Activated naive CD8-positive, alpha-beta T cell (primary cell): ENCODE results near the gene TECPR1.
A peak's percentile ranks its signal among the peaks of the same experiment; 100 is the strongest.

Source experiments
- H3K27ac Mint-ChIP-seq: one replicate; pipeline ENCODE4 v1.8.0; 2021; ENCODE audit warnings: mixed read lengths
- H3K27me3 Mint-ChIP-seq: one replicate; pipeline ENCODE4 v1.8.0; 2021; ENCODE audit warnings: mixed read lengths
- H3K36me3 Mint-ChIP-seq: one replicate; pipeline ENCODE4 v1.8.0; 2021; ENCODE audit warnings: mixed read lengths
- H3K4me1 Mint-ChIP-seq: one replicate; pipeline ENCODE4 v1.8.0; 2021; ENCODE audit warnings: low read depth, mixed read lengths
- H3K4me3 Mint-ChIP-seq: one replicate; pipeline ENCODE4 v1.8.0; 2021; ENCODE audit warnings: mild to moderate bottlenecking, mixed read lengths
- H3K9me3 Mint-ChIP-seq: one replicate; pipeline ENCODE4 v1.8.0; 2021; ENCODE audit warnings: low read depth, mixed read lengths

The TECPR1 gene

GRCh38 chr7:98278408-98278807, 26.4 kb upstream of the TECPR1 start:
- H3K36me3 Mint-ChIP-seq, result no peaks in the 10 kb centered on the region
- H3K4me1 Mint-ChIP-seq, result peaks cover 12% of the 10 kb centered on the region
- H3K4me3 Mint-ChIP-seq, result no peak overlapping the region
- no peaks in the 10 kb centered on the region for H3K9me3 Mint-ChIP-seq
- H3K27me3 Mint-ChIP-seq, result no peaks in the 10 kb centered on the region
- no peak overlapping the region for H3K27ac Mint-ChIP-seq

DNA sequence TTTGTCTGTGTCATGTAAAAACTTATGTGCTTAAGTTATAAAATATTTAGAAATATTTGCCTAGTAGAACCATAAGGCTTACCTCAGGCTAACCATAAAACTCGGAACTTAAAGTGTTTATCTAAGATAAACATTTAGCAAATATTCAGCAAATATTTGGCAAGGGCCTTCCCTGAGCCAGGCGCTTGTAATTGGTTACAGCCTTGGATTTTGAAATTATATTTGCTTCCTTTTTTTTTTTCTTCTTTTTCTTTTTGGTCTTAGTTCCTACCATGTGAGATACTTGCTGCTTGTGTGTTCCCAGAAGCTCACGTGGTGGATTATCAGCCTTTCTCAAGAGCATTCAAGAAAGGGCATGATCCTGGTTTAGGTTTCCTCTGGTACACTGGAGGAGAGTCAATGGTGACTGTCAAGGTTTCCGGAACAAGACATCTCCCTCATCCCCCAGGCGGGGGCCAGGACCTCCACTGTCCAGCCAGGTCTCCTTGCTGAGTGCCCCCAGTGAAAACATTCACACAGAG, 24.3 kb upstream of the TECPR1 start:
- Mint-ChIP-seq H3K4me3 (no peak overlapping the region), H3K36me3 (no peaks in the 10 kb centered on the region), H3K4me1 (no peaks in the 10 kb centered on the region), H3K9me3 (no peaks in the 10 kb centered on the region), H3K27me3 (no peaks in the 10 kb centered on the region), H3K27ac (no peak overlapping the region)

GRCh38 chr7:98267303-98267702, 15.3 kb upstream of the TECPR1 start:
- Mint-ChIP-seq H3K27ac (no peak overlapping the region), H3K9me3 (no peaks in the 10 kb centered on the region), H3K4me1 (peaks cover 2% of the 10 kb centered on the region), H3K36me3 (peaks cover 3% of the 10 kb centered on the region), H3K27me3 (no peaks in the 10 kb centered on the region), H3K4me3 (no peak overlapping the region)

DNA sequence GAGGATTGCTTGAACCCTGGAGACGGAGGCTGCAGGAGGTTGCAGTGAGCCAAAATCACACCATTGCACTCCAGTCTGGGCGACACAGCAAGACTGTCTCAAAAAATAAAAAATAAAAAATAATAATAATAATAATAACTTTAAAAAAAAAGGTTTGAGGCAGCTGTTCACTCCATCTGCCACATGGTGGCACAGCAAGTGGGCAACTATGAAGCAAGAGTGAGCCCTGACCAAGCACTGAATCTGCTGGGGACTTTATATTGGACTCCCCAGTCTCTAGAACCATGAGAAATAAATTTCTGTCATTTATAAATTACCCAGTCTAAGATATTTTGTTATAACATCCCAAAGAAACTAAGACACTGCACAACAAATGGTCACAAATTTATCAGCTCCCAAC, 14.8 kb upstream of the TECPR1 start:
- no peak overlapping the region for H3K27ac Mint-ChIP-seq
- H3K27me3 Mint-ChIP-seq, result no peaks in the 10 kb centered on the region
- H3K36me3 Mint-ChIP-seq, result peaks cover 5% of the 10 kb centered on the region
- H3K4me3 Mint-ChIP-seq, result no peak overlapping the region
- H3K4me1 Mint-ChIP-seq, result peaks cover 2% of the 10 kb centered on the region
- no peaks in the 10 kb centered on the region for H3K9me3 Mint-ChIP-seq

- Mint-ChIP-seq H3K27me3 (no peaks in the 10 kb centered on the region), H3K4me1 (peaks cover 2% of the 10 kb centered on the region)
Measured at GRCh38 chr7:98265841-98266271, 13.8 kb upstream of the TECPR1 start.

GRCh38 chr7:98257701-98258100, 5.7 kb upstream of the TECPR1 start:
- Mint-ChIP-seq H3K27ac (no peak overlapping the region), H3K9me3 (no peaks in the 10 kb centered on the region), H3K27me3 (no peaks in the 10 kb centered on the region), H3K4me1 (peaks cover 26% of the 10 kb centered on the region), H3K4me3 (no peak overlapping the region), H3K36me3 (peaks cover 5% of the 10 kb centered on the region)

More at GRCh38 chr7:98265841-98266271, 13.8 kb upstream of the TECPR1 start:
- Mint-ChIP-seq H3K27ac (peak overlapping the region; percentile 46), H3K4me3 (no peak overlapping the region), H3K36me3 (peaks cover 5% of the 10 kb centered on the region), H3K9me3 (no peaks in the 10 kb centered on the region)

- H3K27me3 Mint-ChIP-seq, result no peaks in the 10 kb centered on the region
- no peaks in the 10 kb centered on the region for H3K9me3 Mint-ChIP-seq
- peaks cover 3% of the 10 kb centered on the region for H3K36me3 Mint-ChIP-seq
- H3K4me3 Mint-ChIP-seq, result no peak overlapping the region
- peaks cover 29% of the 10 kb centered on the region for H3K4me1 Mint-ChIP-seq
- H3K27ac Mint-ChIP-seq, result peak overlapping the region; percentile 25
Measured at GRCh38 chr7:98256431-98256830, 4.4 kb upstream of the TECPR1 start.

DNA sequence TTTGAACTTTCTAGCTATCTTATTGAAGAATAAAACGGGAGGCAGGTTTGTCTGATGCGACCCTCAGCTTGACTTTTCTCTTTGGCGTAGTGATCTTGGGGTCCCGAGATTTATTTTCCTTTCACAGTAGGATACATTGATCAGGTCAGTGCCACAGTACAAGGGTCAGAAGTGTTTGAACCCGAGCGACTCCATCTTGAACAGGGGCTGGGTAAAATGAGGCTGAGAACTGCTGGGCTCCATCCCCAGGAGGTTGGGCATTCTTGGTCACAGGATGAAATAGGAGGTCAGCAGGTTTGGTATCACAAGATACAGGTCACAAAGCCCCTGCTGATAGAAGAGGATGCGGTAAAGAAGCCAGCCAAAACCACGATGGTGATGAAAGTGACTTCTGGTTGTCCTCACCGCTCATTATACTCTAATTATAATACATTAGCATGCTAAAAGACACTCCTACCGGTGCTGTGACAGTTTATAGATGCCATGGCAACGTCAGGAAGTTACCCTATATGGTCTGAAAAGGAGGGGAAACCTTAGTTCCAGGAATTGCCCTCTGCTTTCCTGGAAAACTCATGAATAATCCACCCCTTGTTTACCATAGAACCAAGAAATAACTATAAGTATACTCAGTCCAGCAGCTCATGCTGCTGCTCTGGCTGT, 3.0 kb upstream of the TECPR1 start:
- peak overlapping the region; percentile 10 for H3K4me3 Mint-ChIP-seq
- H3K36me3 Mint-ChIP-seq, result peaks cover 5% of the 10 kb centered on the region
- peak overlapping the region; percentile 79 for H3K27ac Mint-ChIP-seq
- H3K4me1 Mint-ChIP-seq, result peaks cover 41% of the 10 kb centered on the region
- no peaks in the 10 kb centered on the region for H3K9me3 Mint-ChIP-seq
- no peaks in the 10 kb centered on the region for H3K27me3 Mint-ChIP-seq

DNA sequence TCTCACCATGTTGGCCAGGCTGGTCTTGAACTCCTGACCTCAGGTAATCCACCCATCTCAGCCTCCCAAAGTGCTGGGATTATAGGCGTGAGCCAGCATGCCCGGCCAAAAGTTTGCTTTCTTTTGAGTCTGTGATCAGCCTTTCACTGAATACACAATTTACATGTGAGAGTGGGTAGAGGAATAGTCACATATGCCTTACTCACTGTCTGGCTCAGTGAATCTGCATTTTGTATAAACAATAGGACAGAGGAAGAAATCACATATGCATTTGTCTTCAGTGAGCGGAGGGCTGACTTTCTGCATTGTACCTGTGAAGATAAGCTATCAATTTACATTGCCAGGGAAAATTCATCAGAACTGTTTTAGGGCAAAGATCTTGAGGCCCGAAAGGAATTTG, 2.5 kb upstream of the TECPR1 start:
- Mint-ChIP-seq H3K27ac (peak overlapping the region; percentile 79), H3K4me1 (peaks cover 46% of the 10 kb centered on the region), H3K27me3 (no peaks in the 10 kb centered on the region), H3K4me3 (peak overlapping the region; percentile 10), H3K9me3 (no peaks in the 10 kb centered on the region), H3K36me3 (peaks cover 5% of the 10 kb centered on the region)

DNA sequence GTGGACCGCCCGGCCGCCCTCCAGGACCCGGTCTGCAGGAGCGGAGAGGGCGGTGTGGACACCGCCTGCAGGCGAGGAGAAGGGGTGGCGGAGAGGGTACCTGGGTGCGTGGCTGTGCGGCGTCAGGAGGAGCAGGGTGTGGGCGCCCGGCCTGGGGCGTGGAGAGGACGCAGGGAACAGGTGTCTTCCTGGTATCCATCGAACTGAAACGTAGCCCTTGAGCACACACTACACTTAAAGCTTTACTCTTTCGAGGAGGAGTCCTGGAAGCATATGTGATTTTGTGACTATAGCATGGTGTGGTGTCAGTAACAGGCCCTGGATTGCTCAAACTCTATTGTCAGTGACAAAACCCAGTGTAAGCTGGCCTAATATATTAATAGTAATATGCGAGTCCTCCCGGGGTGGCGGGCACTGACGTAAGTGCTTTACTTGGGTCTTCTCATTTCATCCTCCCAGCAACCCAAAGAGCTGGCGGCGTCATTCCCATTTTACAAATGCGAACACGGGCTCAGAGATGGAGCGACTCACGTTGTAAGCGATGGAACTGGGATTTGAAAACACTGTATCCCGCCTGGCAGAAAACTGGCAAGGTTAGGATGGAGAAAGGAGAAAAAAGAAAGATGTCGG, 508 bp upstream of the TECPR1 start:
- H3K4me3 Mint-ChIP-seq, result peak overlapping the region; percentile 95
- H3K9me3 Mint-ChIP-seq, result no peaks in the 10 kb centered on the region
- peaks cover 61% of the 10 kb centered on the region for H3K4me1 Mint-ChIP-seq
- no peaks in the 10 kb centered on the region for H3K27me3 Mint-ChIP-seq
- peaks cover 3% of the 10 kb centered on the region for H3K36me3 Mint-ChIP-seq
- peak overlapping the region; percentile 85 for H3K27ac Mint-ChIP-seq

DNA sequence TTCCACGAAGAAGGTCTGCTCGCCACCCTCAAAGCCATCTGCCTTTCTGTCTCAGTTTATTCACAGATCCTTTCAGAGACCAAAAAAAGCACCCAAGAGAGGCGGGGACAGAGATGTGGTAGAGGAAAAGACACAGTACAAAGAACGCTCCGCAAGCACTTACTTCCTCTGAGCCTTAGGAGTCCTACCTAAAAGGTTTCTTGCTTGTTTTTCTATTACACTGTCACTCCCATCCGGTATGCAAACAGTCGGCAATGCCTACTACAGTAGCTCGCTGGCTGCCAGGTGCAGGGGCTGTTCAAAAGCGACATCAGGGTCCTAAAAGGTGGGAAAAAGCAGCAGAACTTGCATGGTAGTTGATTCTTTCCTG, 816 bp downstream of the TECPR1 start:
- H3K36me3 Mint-ChIP-seq, result peaks cover 3% of the 10 kb centered on the region
- peaks cover 62% of the 10 kb centered on the region for H3K4me1 Mint-ChIP-seq
- peak overlapping the region; percentile 96 for H3K27ac Mint-ChIP-seq
- H3K4me3 Mint-ChIP-seq, result peak overlapping the region; percentile 95
- no peaks in the 10 kb centered on the region for H3K27me3 Mint-ChIP-seq
- no peaks in the 10 kb centered on the region for H3K9me3 Mint-ChIP-seq

GRCh38 chr7:98250789-98251188, 1.2 kb downstream of the TECPR1 start:
- H3K27ac Mint-ChIP-seq, result peak overlapping the region; percentile 96
- peaks cover 59% of the 10 kb centered on the region for H3K4me1 Mint-ChIP-seq
- no peaks in the 10 kb centered on the region for H3K9me3 Mint-ChIP-seq
- H3K27me3 Mint-ChIP-seq, result no peaks in the 10 kb centered on the region
- H3K4me3 Mint-ChIP-seq, result peak overlapping the region; percentile 95
- H3K36me3 Mint-ChIP-seq, result peaks cover 3% of the 10 kb centered on the region

DNA sequence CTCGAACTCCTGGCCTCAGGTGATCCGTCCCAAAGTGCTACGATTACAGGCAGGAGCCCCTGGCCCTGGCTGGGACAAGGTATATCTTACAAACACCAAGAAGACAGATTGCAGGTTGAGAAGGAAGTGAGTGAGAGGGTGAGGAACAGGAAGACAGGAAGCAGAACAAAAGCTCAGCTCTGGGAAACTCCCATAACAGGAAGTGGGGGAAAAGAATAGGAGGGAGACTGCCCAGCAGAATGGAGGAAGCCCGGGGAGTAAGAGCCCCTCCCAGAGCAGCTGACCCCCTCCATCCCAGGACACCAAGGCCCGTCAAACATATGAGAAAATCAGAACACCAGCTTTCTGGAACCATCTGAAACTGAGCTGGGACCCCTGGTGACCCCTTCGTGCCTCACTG, 2.9 kb downstream of the TECPR1 start:
- Mint-ChIP-seq H3K4me1 (peaks cover 48% of the 10 kb centered on the region), H3K27me3 (no peaks in the 10 kb centered on the region), H3K9me3 (no peaks in the 10 kb centered on the region), H3K4me3 (peak overlapping the region; percentile 76), H3K36me3 (peaks cover 3% of the 10 kb centered on the region), H3K27ac (peak overlapping the region; percentile 96)

DNA sequence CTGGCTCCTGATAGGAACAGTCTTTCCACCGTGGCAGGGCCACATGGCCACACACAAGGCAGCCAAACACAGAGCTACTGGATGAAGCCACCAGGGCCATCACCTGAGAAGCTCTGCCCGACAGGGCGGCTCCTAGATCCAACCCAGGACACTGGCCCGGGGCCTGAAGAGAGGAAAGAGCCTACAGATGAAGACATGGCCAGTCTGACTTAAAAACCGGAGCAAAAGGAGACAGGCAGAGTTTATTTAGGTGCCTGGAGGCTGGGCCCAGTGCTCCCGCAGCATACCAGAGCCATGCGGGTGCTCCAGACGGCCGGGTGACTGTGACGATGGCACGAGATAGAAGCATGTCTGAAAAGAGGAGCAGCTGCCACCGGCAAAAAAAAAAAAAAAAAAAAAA, 3.9 kb downstream of the TECPR1 start:
- Mint-ChIP-seq H3K27ac (peak overlapping the region; percentile 96), H3K4me3 (no peak overlapping the region)

GRCh38 chr7:98244871-98245270, 7.2 kb downstream of the TECPR1 start:
- H3K27ac Mint-ChIP-seq, result no peak overlapping the region
- no peak overlapping the region for H3K4me3 Mint-ChIP-seq
- no peaks in the 10 kb centered on the region for H3K27me3 Mint-ChIP-seq
- no peaks in the 10 kb centered on the region for H3K36me3 Mint-ChIP-seq
- peaks cover 22% of the 10 kb centered on the region for H3K4me1 Mint-ChIP-seq
- no peaks in the 10 kb centered on the region for H3K9me3 Mint-ChIP-seq

More for the DNA sequence above, 3.9 kb downstream of the TECPR1 start:
- Mint-ChIP-seq H3K4me1 (peaks cover 44% of the 10 kb centered on the region), H3K27me3 (no peaks in the 10 kb centered on the region), H3K9me3 (no peaks in the 10 kb centered on the region), H3K36me3 (peaks cover 3% of the 10 kb centered on the region)
